Uterus (tissue), 4 donors: ENCODE results near the gene ERC2. TPM values are rescaled to one million over a fixed set of nuclear protein-coding genes. Genes with fewer than 3 reads are reported as not detected.

Experiments used
- DNase-seq, 2 donors: peaks; one replicate each; pipeline ENCODE4 v3.0.0-alpha.2; 2019 to 2020
- H3K27ac ChIP-seq, 2 donors: fragments of 200-600 bp; sonication (generic); 1 replicate in 1 of 2; 2 replicates in 1 of 2; pipeline ENCODE4 v1.5.1; 2016 to 2018
- H3K27me3 ChIP-seq, 2 donors: fragments of 200-600 bp; sonication (generic); one replicate each; pipeline ENCODE4 v1.5.1; 2018 to 2019; ENCODE audit warnings: control low read depth in 1 of 2
- H3K36me3 ChIP-seq, 2 donors: fragments of 200-600 bp; sonication (generic); one replicate each; pipeline ENCODE4 v1.5.1; 2019; ENCODE audit warnings: control low read depth in 1 of 2
- H3K4me1 ChIP-seq, 2 donors: fragments of 200-600 bp; sonication (generic); one replicate each; pipeline ENCODE4 v1.5.1; 2018 to 2019; ENCODE audit warnings: control low read depth in 1 of 2
- H3K4me3 ChIP-seq, 2 donors: fragments of 200-600 bp; sonication (generic); 1 replicate in 1 of 2; 2 replicates in 1 of 2; pipeline ENCODE4 v1.5.1; 2018 to 2019; ENCODE audit warnings: mild to moderate bottlenecking in 1 of 2
- H3K9me3 ChIP-seq, 2 donors: fragments of 200-600 bp; sonication (generic); one replicate each; pipeline ENCODE4 v1.5.1; 2019; ENCODE audit warnings: control low read depth in 1 of 2
- CTCF ChIP-seq, 4 experiments: fragments of 200-600 bp in 2 of 4; fragments of 450-650 bp in 2 of 4; sonication (generic) in 2 of 4; IDR thresholded peaks; one replicate each; pipeline ENCODE4 v1.5.1; 2016 to 2019; ENCODE audit warnings: antibody characterized with exemption in 4 of 4, mild to moderate bottlenecking in 2 of 4, moderate library complexity in 1 of 4
- POLR2A ChIP-seq, 2 donors: fragments of 450-650 bp; IDR thresholded peaks; one replicate each; pipeline ENCODE4 v1.6.1; 2016; ENCODE audit warnings: antibody characterized with exemption in 2 of 2, mild to moderate bottlenecking in 1 of 2, moderate library complexity in 1 of 2
- intact Hi-C: fragments of 100-400 bp; cut with DNase I; formaldehyde crosslinking; loops from one replicate; pipeline ENCODE4 v1.15.1; 2023; ENCODE audit warnings: low total_unique reads
- total RNA-seq, 4 donors: library from RNA; depleted of rRNA in 3 of 4; stranded (reverse); fragments of >200 nt in 3 of 4; gene quantifications; one replicate each; pipeline versions ENCODE4 v1.1.0 to v1.2.4, GENCODE V29; 2014 to 2023
- donor health status: DM: yes; HTN: yes; CAD: no.

Gene ERC2
- total RNA-seq, 4 donors from 2014 or later = 1.7 to 5.5 TPM; not detected in 2

DNA sequence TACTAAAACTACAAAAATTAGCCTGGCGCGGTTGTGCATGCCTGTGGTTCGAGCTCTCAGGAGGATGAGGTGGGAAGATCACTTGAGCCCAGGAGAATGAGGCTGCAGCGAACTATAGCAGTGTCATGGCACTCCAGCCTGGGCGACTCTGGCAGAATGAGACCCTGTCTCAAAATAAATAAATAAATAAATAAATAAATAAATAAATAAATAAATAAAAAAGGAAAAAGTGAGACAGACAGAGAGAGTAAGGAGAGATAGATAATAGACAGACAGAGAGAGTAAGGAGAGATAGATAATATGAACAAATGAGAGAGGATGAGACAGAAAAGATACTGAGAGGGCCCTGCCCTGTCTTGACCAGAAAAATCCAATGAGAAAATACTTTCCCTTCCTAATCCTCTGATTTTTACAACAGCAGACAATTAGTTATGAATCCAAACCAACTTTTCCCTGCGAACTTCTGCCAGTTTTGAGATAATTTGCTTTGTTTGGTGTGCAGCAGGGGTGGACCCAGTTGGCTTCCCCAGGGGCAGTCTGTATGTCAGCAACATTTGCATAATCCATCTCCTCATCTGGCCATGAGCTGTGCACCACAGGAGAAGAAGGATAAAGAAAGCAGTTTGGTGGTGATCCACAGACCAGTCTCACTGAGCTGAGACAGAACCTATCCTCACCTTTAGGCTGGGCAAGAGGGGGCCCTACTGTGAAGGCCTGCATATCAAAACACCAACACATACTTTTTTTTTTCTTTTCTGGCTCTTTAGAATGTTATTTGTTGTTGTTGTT lies 692.7 kb downstream of the ERC2 start:
- Histone ChIP-seq H3K9me3 (no peaks in the 10 kb centered on the region), H3K36me3 (no peaks in the 10 kb centered on the region), H3K27me3 (no peaks in the 10 kb centered on the region), H3K4me1 (no peaks in the 10 kb centered on the region), H3K4me3 (no peak overlapping the region), H3K27ac (no peak overlapping the region)
- intact Hi-C loops = no loop called here
- TF ChIP-seq CTCF (IDR thresholded peaks at IDR 0.05) = no peak
- TF ChIP-seq POLR2A (IDR thresholded peaks at IDR 0.05) = no peak
- DNase-seq = no peak

DNA sequence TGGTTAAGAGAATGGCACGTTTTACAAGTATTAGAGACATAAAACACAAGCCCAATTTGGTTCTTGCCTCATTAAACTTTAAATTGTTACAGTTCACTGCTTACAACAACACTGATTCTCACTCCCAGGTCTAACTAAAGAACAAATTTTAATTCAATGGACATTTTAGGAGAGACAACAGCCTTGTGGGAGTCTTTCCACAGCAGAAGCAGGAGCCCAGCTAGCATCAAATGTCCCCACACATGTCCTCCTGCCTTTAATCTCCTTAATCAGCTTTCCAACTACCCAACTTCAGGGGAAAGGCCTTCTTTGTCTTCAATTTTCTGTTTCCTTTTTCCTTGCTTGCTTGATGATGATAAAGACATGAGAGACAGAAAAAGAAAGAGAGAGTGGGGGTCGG lies 693.4 kb downstream of the ERC2 start:
- H3K27ac ChIP-seq = no peak overlapping the region
- H3K4me1 ChIP-seq = no peaks in the 10 kb centered on the region
- H3K4me3 ChIP-seq = no peak overlapping the region
- no peak for DNase-seq
- no peaks in the 10 kb centered on the region for H3K36me3 ChIP-seq
- intact Hi-C loops = no loop called here
- no peak for TF ChIP-seq CTCF (IDR thresholded peaks at IDR 0.05)
- no peak for TF ChIP-seq POLR2A (IDR thresholded peaks at IDR 0.05)
- H3K9me3 ChIP-seq = no peaks in the 10 kb centered on the region
- no peaks in the 10 kb centered on the region for H3K27me3 ChIP-seq

GRCh38 chr3:55771503-55771902 lies 696.8 kb downstream of the ERC2 start:
- TF ChIP-seq POLR2A (IDR thresholded peaks at IDR 0.05) = no peak
- no peak for TF ChIP-seq CTCF (IDR thresholded peaks at IDR 0.05)
- no peaks in the 10 kb centered on the region for H3K36me3 ChIP-seq
- no peaks in the 10 kb centered on the region for H3K9me3 ChIP-seq
- DNase-seq = no peak
- no peak overlapping the region for H3K27ac ChIP-seq
- intact Hi-C loops = no loop called here
- H3K27me3 ChIP-seq = no peaks in the 10 kb centered on the region
- H3K4me1 ChIP-seq = no peaks in the 10 kb centered on the region
- H3K4me3 ChIP-seq = no peak overlapping the region

DNA sequence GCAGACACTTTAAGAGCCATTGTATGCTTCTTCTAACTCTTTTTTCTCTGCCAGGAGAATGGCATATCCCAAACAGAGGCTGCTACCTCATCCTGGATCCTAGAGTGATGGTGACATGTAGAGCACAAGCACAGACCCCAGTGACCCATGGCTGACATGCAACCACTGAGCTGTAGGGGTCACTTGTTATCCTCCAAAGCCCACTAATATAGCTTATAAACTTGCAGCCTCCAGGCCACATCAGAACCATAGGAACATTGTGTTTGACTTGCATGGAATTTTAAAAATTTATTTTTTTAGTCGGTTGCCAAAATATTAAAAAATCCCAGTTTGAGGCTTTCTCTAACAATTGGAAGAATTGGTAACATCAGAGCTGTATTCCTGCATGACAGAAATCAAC lies 698.2 kb downstream of the ERC2 start:
- Histone ChIP-seq H3K9me3 (no peaks in the 10 kb centered on the region), H3K4me3 (no peak overlapping the region), H3K4me1 (no peaks in the 10 kb centered on the region), H3K27me3 (no peaks in the 10 kb centered on the region), H3K36me3 (no peaks in the 10 kb centered on the region), H3K27ac (no peak overlapping the region)
- no peak for DNase-seq
- no peak for TF ChIP-seq POLR2A (IDR thresholded peaks at IDR 0.05)
- TF ChIP-seq CTCF (IDR thresholded peaks at IDR 0.05) = no peak
- intact Hi-C loops = no loop called here

DNA sequence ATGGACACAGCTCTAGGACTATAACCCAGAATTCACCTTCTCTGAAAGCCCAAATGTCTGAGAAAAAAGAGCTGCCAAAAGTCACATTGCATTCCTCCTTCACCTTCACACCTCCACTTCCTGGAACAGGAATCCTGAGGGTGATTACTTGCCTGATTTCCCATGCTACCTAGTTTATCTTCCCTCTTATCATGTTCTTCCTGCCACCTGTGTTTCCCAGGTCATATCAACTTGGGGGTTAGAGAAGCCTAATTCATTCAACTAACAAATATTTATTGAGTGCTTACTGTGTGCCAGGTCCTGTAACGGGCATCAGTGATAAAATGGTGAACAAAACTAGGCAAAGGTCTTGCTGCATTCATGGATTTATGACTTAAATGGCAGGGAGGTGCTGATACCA lies 701.5 kb downstream of the ERC2 start:
- Histone ChIP-seq H3K27ac (no peak overlapping the region), H3K36me3 (no peaks in the 10 kb centered on the region), H3K4me3 (no peak overlapping the region), H3K9me3 (no peaks in the 10 kb centered on the region), H3K27me3 (no peaks in the 10 kb centered on the region), H3K4me1 (no peaks in the 10 kb centered on the region)
- intact Hi-C loops = no loop called here
- TF ChIP-seq CTCF (IDR thresholded peaks at IDR 0.05) = no peak
- TF ChIP-seq POLR2A (IDR thresholded peaks at IDR 0.05) = no peak
- no peak for DNase-seq
